Spleen (tissue), 11 donors: ENCODE measurements around the gene MPZL1. TPM values are rescaled to one million over a fixed set of nuclear protein-coding genes. Genes with fewer than 3 reads are reported as not detected.

ENCODE experiments used
- DNase-seq: peaks from one replicate; pipeline ENCODE4 v3.0.0-alpha.2; 2020
- H3K27ac ChIP-seq, 8 donors: fragments of 200-600 bp; sonication (generic) in 7 of 8; 1 replicate in 4 of 8; 2 replicates in 4 of 8; pipeline versions ENCODE4 v1.5.0 to v1.8.0; 2016 to 2021; ENCODE audit warnings: inconsistent platforms in 4 of 8, mild to moderate bottlenecking in 4 of 8, moderate library complexity in 1 of 8
- H3K27me3 ChIP-seq, 7 donors: fragments of 200-600 bp; sonication (generic) in 6 of 7; replicated peaks in 1 of 7; 1 replicate in 4 of 7; 2 replicates in 3 of 7; pipeline versions ENCODE4 v1.5.0 to v1.8.0; 2016 to 2021; ENCODE audit warnings: inconsistent platforms in 3 of 7, mild to moderate bottlenecking in 1 of 7
- H3K36me3 ChIP-seq, 6 donors: fragments of 200-600 bp; sonication (generic) in 5 of 6; 1 replicate in 4 of 6; 2 replicates in 2 of 6; pipeline versions ENCODE4 v1.5.0 to v1.8.0; 2016 to 2021; ENCODE audit warnings: inconsistent platforms in 2 of 6
- H3K4me1 ChIP-seq, 6 donors: fragments of 200-600 bp; sonication (generic) in 5 of 6; 1 replicate in 3 of 6; 2 replicates in 3 of 6; pipeline versions ENCODE4 v1.5.0 to v1.8.0; 2016 to 2021; ENCODE audit warnings: inconsistent platforms in 3 of 6
- H3K4me3 ChIP-seq, 8 donors: fragments of 200-600 bp; sonication (generic) in 7 of 8; 1 replicate in 4 of 8; 2 replicates in 4 of 8; pipeline versions ENCODE4 v1.5.0 to v1.8.0; 2016 to 2021; ENCODE audit warnings: inconsistent platforms in 4 of 8, mild to moderate bottlenecking in 4 of 8, moderate library complexity in 2 of 8
- H3K9me3 ChIP-seq, 8 donors: fragments of 200-600 bp; sonication (generic) in 7 of 8; 1 replicate in 4 of 8; 2 replicates in 4 of 8; pipeline versions ENCODE4 v1.5.0 to v1.8.0; 2016 to 2021; ENCODE audit warnings: inconsistent platforms in 4 of 8
- CTCF ChIP-seq, 11 experiments: fragments of 200-600 bp in 7 of 11; fragments of 450-650 bp in 4 of 11; sonication (generic) in 4 of 11; IDR thresholded peaks in 8 of 11; conservative IDR thresholded peaks in 3 of 11; 1 replicate in 7 of 11; 2 replicates in 4 of 11; pipeline versions ENCODE4 v1.4.0 to v1.8.0; 2016 to 2021; ENCODE audit warnings: antibody characterized with exemption in 11 of 11, inconsistent platforms in 4 of 11, mild to moderate bottlenecking in 1 of 11
- POLR2A ChIP-seq, 3 donors: fragments of 450-650 bp; IDR thresholded peaks; one replicate each; pipeline ENCODE4 v1.5.1; 2017; ENCODE audit warnings: antibody characterized with exemption in 3 of 3, mild to moderate bottlenecking in 1 of 3
- POLR2AphosphoS5 ChIP-seq, 3 donors: sonication (generic); formaldehyde crosslinking; IDR thresholded peaks; one replicate each; pipeline ENCODE4 v1.5.1; 2017; ENCODE audit warnings: antibody characterized with exemption in 3 of 3
- WGBS, 5 donors: extraction: QIAGEN DNeasy Blood & Tissue Kit in 3 of 5; methylation state at CpG; one replicate each; pipeline versions ENCODE4 v1.1.5 to v1.1.7; 2013 to 2018; 5-methylcytosine and 5-hydroxymethylcytosine counted together
- intact Hi-C: fragments of 100-400 bp; cut with DNase I; formaldehyde crosslinking; loops from one replicate; pipeline ENCODE4 v1.15.0; 2023; ENCODE audit warnings: low total_unique reads
- polyA plus RNA-seq, 3 donors: library from polyadenylated mRNA; stranded (reverse); fragments of 200-250 nt; gene quantifications; one replicate each; pipeline ENCODE4 v1.2.1, GENCODE V29; 2013
- total RNA-seq, 7 donors: library from RNA; depleted of rRNA in 3 of 7; stranded (reverse); fragments of >200 nt in 3 of 7; fragmentation: NEBNext Ultra II Directional in 4 of 7; extraction: Animal tissue kit (Norgen Biotek cat#: 25700) in 4 of 7; gene quantifications; one replicate each; pipeline versions ENCODE4 v1.1.0 to v1.2.1, GENCODE V29; 2016 to 2021
- donor health status: healthy with polysubstance abuse.
- donor health status: DM: no; HTN: no; CAD: no; lungs with moderate emphysema.
- donor health status: DM: no; HTN: no; CAD: no.
- donor health status: Bipolar disorder and iron deficiency.
- donor health status: healthy.
- donor health status: DM: no; HTN: no; CAD: no.
- donor health status: DM: yes; HTN: yes; CAD: no.

Gene MPZL1
- total and polyA plus RNA-seq, 10 donors = 12.0 to 65.8 (median 47.3) TPM

- H3K27ac ChIP-seq = peak overlapping the region in 1 of 8 donors; percentile 6
- peaks cover 0 to 71% (median 8%) of the 10 kb centered on the region in 6 donors for H3K4me1 ChIP-seq
- H3K4me3 ChIP-seq = no peak overlapping the region
- H3K36me3 ChIP-seq = peaks cover 0 to 100% (median 83%) of the 10 kb centered on the region in 6 donors
- intact Hi-C loops = no loop called here
- no peak for DNase-seq
- no peaks in the 10 kb centered on the region for H3K9me3 ChIP-seq
- H3K27me3 ChIP-seq = no peaks in the 10 kb centered on the region
- no peak for TF ChIP-seq POLR2AphosphoS5 (IDR thresholded peaks at IDR 0.05)
- no peak for TF ChIP-seq POLR2A (IDR thresholded peaks at IDR 0.05)
- no peak for TF ChIP-seq CTCF (IDR thresholded peaks at IDR 0.05 in 8 of 11, conservative IDR thresholded peaks at IDR 0.05 in 3 of 11)
- WGBS, 5 donors = 64 to 93% (median 71%) methylated on average over 1 of the region's 1 CpG
These were observed 20.3 kb upstream of the MPZL1 start for GRCh38 chr1:167701510-167701909.

GRCh38 chr1:167703557-167703956, 18.2 kb upstream of the MPZL1 start:
- H3K27ac ChIP-seq = no peak overlapping the region
- H3K4me1 ChIP-seq = peaks cover 4 to 73% (median 15%) of the 10 kb centered on the region in 6 donors
- WGBS, 5 donors = 95 to 100% (median 95%) methylated on average over 1 of the region's 1 CpG
- DNase-seq = no peak
- no peak overlapping the region for H3K4me3 ChIP-seq
- H3K27me3 ChIP-seq = no peaks in the 10 kb centered on the region
- intact Hi-C loops = no loop called here
- peaks cover 0 to 92% (median 63%) of the 10 kb centered on the region in 6 donors for H3K36me3 ChIP-seq
- H3K9me3 ChIP-seq = no peaks in the 10 kb centered on the region
- TF ChIP-seq POLR2AphosphoS5 (IDR thresholded peaks at IDR 0.05) = peak in 1 of 3 donors; percentile 42
- TF ChIP-seq CTCF (IDR thresholded peaks at IDR 0.05 in 8 of 11, conservative IDR thresholded peaks at IDR 0.05 in 3 of 11) = no peak

GRCh38 chr1:167704715-167705114, 17.1 kb upstream of the MPZL1 start:
- Histone ChIP-seq H3K27me3 (no peaks in the 10 kb centered on the region), H3K36me3 (peaks cover 0 to 81% (median 52%) of the 10 kb centered on the region in 6 donors), H3K9me3 (no peaks in the 10 kb centered on the region), H3K4me1 (peaks cover 10 to 83% (median 25%) of the 10 kb centered on the region in 6 donors), H3K27ac (peak overlapping the region in 1 of 8 donors; percentile 27), H3K4me3 (no peak overlapping the region)
- no peak for TF ChIP-seq CTCF (IDR thresholded peaks at IDR 0.05 in 8 of 11, conservative IDR thresholded peaks at IDR 0.05 in 3 of 11)
- no peak for TF ChIP-seq POLR2AphosphoS5 (IDR thresholded peaks at IDR 0.05)
- TF ChIP-seq POLR2A (IDR thresholded peaks at IDR 0.05) = no peak
- 65 to 84% (median 72%) methylated on average over 2 of the region's 2 CpGs for WGBS, 5 donors
- no peak for DNase-seq
- intact Hi-C loops = no loop called here

- H3K4me1 ChIP-seq = peaks cover 10 to 87% (median 25%) of the 10 kb centered on the region in 6 donors
- H3K36me3 ChIP-seq = peaks cover 0 to 75% (median 47%) of the 10 kb centered on the region in 6 donors
- 73 to 78% (median 76%) methylated on average over 6 of the region's 6 CpGs for WGBS, 5 donors
- TF ChIP-seq CTCF (IDR thresholded peaks at IDR 0.05 in 8 of 11, conservative IDR thresholded peaks at IDR 0.05 in 3 of 11) = no peak
- peak in 1 of 3 donors; percentile 34 for TF ChIP-seq POLR2AphosphoS5 (IDR thresholded peaks at IDR 0.05)
- TF ChIP-seq POLR2A (IDR thresholded peaks at IDR 0.05) = no peak
- H3K27me3 ChIP-seq = no peaks in the 10 kb centered on the region
- DNase-seq = no peak
- intact Hi-C loops = no loop called here
- H3K9me3 ChIP-seq = no peaks in the 10 kb centered on the region
- H3K4me3 ChIP-seq = no peak overlapping the region
- no peak overlapping the region for H3K27ac ChIP-seq
These were observed 16.5 kb upstream of the MPZL1 start for GRCh38 chr1:167705250-167705649.
